Activated B cell treated with CpG ODN at 0.5 μM for 24 hours (primary cell): ENCODE results near the gene OR51E2. TPM values are rescaled to one million over a fixed set of nuclear protein-coding genes. Genes with fewer than 3 reads are reported as not detected.
"Not testable (repeated sequence)": the region's sequence is repeated elsewhere in the genome, so short reads cannot be mapped to it uniquely, and the experiment has no call there.

Source experiments
- ATAC-seq: fragments of 200-7000 bp; cut with Tn5 transposase; one replicate; pipeline ENCODE4 v1.10.0; 2021; ENCODE audit warnings: low read depth, mild to moderate bottlenecking, moderate library complexity
- CTCF ChIA-PET: fragments of 350-600 bp; sonication (Branson Sonifier 250); formaldehyde crosslinking; loops from one replicate; lab custom pipeline; 2021; ENCODE audit warnings: antibody characterized with exemption; lab: Charles Lee
- POLR2A ChIA-PET: fragments of 350-600 bp; sonication (Branson Sonifier 250); formaldehyde crosslinking; loops from one replicate; lab custom pipeline; 2021; ENCODE audit warnings: antibody characterized with exemption; lab: Charles Lee
- DNase-seq: peaks from one replicate; pipeline ENCODE4 v3.0.0; 2022
- H3K27ac Mint-ChIP-seq: one replicate; pipeline ENCODE4 v1.8.0; 2020; ENCODE audit warnings: mixed read lengths
- H3K27me3 Mint-ChIP-seq: one replicate; pipeline ENCODE4 v1.8.0; 2021; ENCODE audit warnings: mixed read lengths
- H3K36me3 Mint-ChIP-seq: one replicate; pipeline ENCODE4 v1.8.0; 2021; ENCODE audit warnings: low read depth, mixed read lengths
- H3K4me1 Mint-ChIP-seq: one replicate; pipeline ENCODE4 v1.8.0; 2021; ENCODE audit warnings: mixed read lengths
- H3K4me3 Mint-ChIP-seq: one replicate; pipeline ENCODE4 v1.8.0; 2020; ENCODE audit warnings: mild to moderate bottlenecking, mixed read lengths
- H3K9me3 Mint-ChIP-seq: one replicate; pipeline ENCODE4 v1.8.0; 2020; ENCODE audit warnings: mixed read lengths
- CTCF ChIP-seq: fragments of 200-600 bp; IDR thresholded peaks from one replicate; pipeline ENCODE4 v1.8.0; 2022; ENCODE audit warnings: antibody characterized with exemption, mild to moderate bottlenecking
- intact Hi-C: fragments of 100-400 bp; cut with micrococcal nuclease; formaldehyde crosslinking; loops from one replicate; pipeline ENCODE4 v1.15.1; 2024
- total RNA-seq: library from RNA; stranded (reverse); gene quantifications from 2 replicates; pipeline ENCODE4 v1.2.3, GENCODE V29; 2022

OR51E2 gene
- total RNA-seq = not detected in 2 replicates

- DNase-seq (no peak), ATAC-seq (no peak)
- Mint-ChIP-seq H3K9me3 (no peaks in the 10 kb centered on the region), H3K4me3 (no peak within 1 kb of the TSS), H3K27me3 (peaks cover 3% of the 10 kb centered on the region), H3K27ac (no peak within 1 kb of the TSS), H3K4me1 (no peaks in the 10 kb centered on the region), H3K36me3 (no peaks in the 10 kb centered on the region)
- CTCF ChIA-PET = no interaction called here
- intact Hi-C loops = no loop called here
- TF ChIP-seq CTCF = no peak
- POLR2A ChIA-PET = no interaction called here
Observed at GRCh38 chr11:4697585-4697984, at the start of gene OR51E2. TSS of gene OR51E2 (minus strand) at chr11:4697853. CDS start at chr11:4682711, 15,142 bp downstream.

DNA sequence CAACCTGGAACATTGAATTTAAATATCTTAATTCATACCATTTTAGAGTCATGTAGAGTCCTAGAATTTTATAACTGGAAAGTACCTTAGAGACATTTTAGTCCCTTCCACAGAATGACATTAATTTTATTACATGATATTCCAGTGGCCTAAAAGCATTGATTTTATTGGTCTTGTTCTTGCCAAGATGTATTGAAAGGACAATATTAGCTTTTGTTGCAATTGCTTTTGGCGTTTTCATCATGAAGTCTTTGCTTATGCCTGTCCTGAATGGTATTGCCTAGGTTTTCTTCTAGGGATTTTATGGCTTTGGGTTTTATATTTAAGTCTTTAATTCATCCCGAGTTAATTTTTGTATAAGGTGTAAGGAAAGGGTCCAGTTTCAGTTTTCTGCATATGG, 43.1 kb upstream of the OR51E2 start:
- ChIA-PET POLR2A (no interaction called here), CTCF (no interaction called here)
- no peak for DNase-seq
- no peak overlapping the region for H3K27ac Mint-ChIP-seq
- intact Hi-C loops = no loop called here
- no peaks in the 10 kb centered on the region for H3K4me1 Mint-ChIP-seq
- ATAC-seq = no peak
- no peak for TF ChIP-seq CTCF
- H3K36me3 Mint-ChIP-seq = no peaks in the 10 kb centered on the region
- H3K9me3 Mint-ChIP-seq = no peaks in the 10 kb centered on the region
- no peak overlapping the region for H3K4me3 Mint-ChIP-seq
- H3K27me3 Mint-ChIP-seq = peaks cover 5% of the 10 kb centered on the region

DNA sequence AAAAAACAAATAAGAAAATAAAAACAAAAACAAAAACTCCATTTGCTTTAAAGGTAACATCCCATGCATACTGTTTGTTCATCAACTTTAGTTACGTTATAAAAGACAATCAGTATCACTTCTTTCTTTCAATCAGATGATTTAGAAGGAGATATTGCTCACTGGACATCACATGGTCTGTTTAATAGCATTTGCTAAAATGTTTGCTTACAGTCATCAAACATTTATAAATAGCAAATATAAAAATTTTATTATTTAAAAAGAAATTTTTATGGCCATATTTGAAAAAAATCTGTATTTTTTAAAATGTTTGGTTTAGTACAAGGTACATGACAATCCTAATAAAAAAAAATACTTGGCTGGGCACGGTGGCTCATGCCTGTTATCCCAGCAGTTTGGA, 29.5 kb upstream of the OR51E2 start:
- intact Hi-C loops = no loop called here
- H3K4me1 Mint-ChIP-seq = no peaks in the 10 kb centered on the region
- H3K27me3 Mint-ChIP-seq = no peaks in the 10 kb centered on the region
- no peaks in the 10 kb centered on the region for H3K36me3 Mint-ChIP-seq
- ATAC-seq (no peak), DNase-seq (no peak)
- no peak overlapping the region for H3K4me3 Mint-ChIP-seq
- POLR2A ChIA-PET = no interaction called here
- H3K9me3 Mint-ChIP-seq = no peaks in the 10 kb centered on the region
- H3K27ac Mint-ChIP-seq = no peak overlapping the region
- CTCF ChIA-PET = no interaction called here
- TF ChIP-seq CTCF = no peak

GRCh38 chr11:4722616-4723534, 25.2 kb upstream of the OR51E2 start:
- ATAC-seq, CTCF ChIA-PET, H3K36me3 Mint-ChIP-seq, POLR2A ChIA-PET, H3K9me3 Mint-ChIP-seq, H3K4me1 Mint-ChIP-seq, H3K4me3 Mint-ChIP-seq, intact Hi-C loops, H3K27me3 Mint-ChIP-seq, DNase-seq, H3K27ac Mint-ChIP-seq: not testable (repeated sequence)

DNA sequence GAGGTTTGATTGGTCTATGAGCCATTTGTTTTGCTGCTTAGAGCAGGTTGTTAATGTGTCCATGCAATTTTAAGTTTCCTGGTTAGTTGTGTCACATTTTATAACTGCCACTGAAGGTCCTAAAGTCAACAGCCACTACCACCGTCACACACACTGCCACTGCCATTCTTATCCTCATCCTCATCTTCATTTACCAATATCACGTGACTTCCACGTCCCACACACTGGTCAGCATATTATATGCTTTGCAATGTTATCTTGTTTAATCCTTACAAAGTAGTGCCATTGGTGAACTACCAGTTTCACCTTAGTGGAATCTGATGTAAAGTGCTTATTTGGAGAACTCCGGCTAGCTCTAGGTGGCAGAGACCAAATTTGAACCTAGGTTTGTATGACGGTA, 16.6 kb upstream of the OR51E2 start:
- no peak for TF ChIP-seq CTCF
- no peak overlapping the region for H3K4me3 Mint-ChIP-seq
- CTCF ChIA-PET = no interaction called here
- DNase-seq (no peak), ATAC-seq (no peak)
- intact Hi-C loops = no loop called here
- H3K36me3 Mint-ChIP-seq = no peaks in the 10 kb centered on the region
- no peaks in the 10 kb centered on the region for H3K9me3 Mint-ChIP-seq
- no peak overlapping the region for H3K27ac Mint-ChIP-seq
- POLR2A ChIA-PET = no interaction called here
- H3K27me3 Mint-ChIP-seq = peaks cover 5% of the 10 kb centered on the region
- H3K4me1 Mint-ChIP-seq = no peaks in the 10 kb centered on the region
